ENCODE data around the gene SFXN5. TPM values are rescaled to one million over a fixed set of nuclear protein-coding genes. Genes with fewer than 3 reads are reported as not detected.
A peak's percentile ranks its signal among the peaks of the same experiment; 100 is the strongest.

SFXN5 gene
- total RNA-seq, 1 donor from 2014 or later, result 13.1 TPM

DNA sequence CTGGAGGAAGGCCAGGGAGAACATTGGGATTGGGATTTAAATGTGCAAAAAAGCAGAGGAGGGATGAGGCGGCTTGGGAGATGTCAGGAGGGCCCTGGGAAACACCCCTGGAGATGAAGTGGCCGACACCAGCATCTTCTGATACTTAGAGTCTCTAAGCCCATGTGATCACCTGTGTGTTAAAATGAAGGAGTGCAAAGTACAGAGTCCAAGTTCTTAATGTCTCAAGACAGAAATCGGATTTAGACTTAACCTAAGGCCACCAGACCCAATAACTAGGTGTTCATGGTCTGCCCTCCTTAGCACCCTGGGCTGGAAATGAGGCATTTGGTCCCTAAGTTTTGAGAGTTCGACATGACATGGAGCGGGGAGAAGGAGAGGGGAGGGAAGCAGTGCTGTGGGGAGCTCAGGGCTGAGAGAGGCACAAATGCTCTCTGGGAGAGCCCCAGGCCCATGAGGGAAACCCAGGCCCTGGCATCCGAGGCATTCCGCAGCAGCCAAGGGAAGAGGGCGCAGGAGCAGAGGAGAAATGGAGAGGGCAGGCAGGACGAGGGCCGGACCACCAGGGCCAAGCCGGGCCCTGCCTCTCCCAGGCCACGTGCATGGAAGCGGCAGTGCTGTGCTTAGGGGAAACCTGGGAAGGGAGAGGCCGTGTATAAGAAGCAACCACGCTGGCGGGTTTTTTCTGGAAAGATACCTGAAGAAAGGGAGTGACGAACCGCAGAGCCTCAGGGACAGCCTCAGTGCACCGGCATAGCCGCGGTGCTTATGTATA lies 63.3 kb downstream of the SFXN5 start:
- Histone ChIP-seq H3K27me3 (no peaks in the 10 kb centered on the region), H3K9me3 (no peaks in the 10 kb centered on the region), H3K36me3 (no peaks in the 10 kb centered on the region), H3K4me1 (no peaks in the 10 kb centered on the region), H3K27ac (no peak overlapping the region), H3K4me3 (no peak overlapping the region)
- peak; percentile 45 for DNase-seq
- no peak for TF ChIP-seq CTCF (IDR thresholded peaks at IDR 0.05)
- intact Hi-C loops (cut with DNase I), result no loop called here
- ATAC-seq, result no peak

- H3K27ac ChIP-seq, result no peak overlapping the region
- H3K4me1 ChIP-seq, result no peaks in the 10 kb centered on the region
- intact Hi-C loops (cut with DNase I), result no loop called here
- DNase-seq (no peak), ATAC-seq (no peak)
- H3K4me3 ChIP-seq, result no peak overlapping the region
- H3K27me3 ChIP-seq, result no peaks in the 10 kb centered on the region
- H3K36me3 ChIP-seq, result no peaks in the 10 kb centered on the region
- H3K9me3 ChIP-seq, result no peaks in the 10 kb centered on the region
- TF ChIP-seq CTCF (IDR thresholded peaks at IDR 0.05), result no peak
Measured at GRCh38 chr2:73006969-73007710, 64.4 kb downstream of the SFXN5 start.

DNA sequence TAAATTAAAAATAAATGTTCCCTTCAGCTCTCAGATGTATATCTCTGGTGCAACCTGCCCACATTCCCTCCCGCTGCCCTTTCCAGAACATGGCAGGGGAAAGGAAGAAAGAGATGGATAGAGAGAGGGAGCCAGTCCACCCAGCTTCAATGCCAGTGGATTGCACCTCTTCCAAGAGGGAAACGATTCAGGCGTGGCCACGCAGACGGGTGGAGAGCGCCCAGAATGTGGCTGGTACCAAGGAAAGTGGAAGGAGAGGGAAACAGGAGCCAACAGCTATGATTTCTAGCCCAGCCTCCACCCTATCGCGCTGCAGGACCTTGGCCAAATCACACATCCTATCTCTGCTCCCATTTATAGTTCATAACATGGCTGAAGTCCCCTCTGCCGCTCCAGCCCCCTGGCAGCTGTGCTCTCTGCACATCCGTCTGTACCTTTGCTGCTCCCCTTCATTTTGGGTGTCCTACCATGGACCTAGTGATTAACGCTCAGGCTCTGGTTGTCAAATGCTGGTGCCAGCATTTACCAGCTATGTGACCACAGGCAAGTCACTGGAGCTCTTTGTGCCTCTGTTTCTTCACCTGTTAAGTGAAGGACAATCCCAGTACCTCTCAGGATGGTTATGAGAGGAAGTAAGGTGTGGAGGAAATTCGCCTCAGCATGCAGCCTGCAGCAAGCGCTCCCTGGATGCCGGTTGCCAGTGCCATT lies 66.5 kb downstream of the SFXN5 start:
- ATAC-seq, result no peak
- intact Hi-C loops (cut with DNase I), result no loop called here
- Histone ChIP-seq H3K4me1 (no peaks in the 10 kb centered on the region), H3K27ac (no peak overlapping the region), H3K27me3 (no peaks in the 10 kb centered on the region), H3K36me3 (no peaks in the 10 kb centered on the region), H3K9me3 (no peaks in the 10 kb centered on the region), H3K4me3 (no peak overlapping the region)
- TF ChIP-seq CTCF (IDR thresholded peaks at IDR 0.05), result no peak
- no peak for DNase-seq

DNA sequence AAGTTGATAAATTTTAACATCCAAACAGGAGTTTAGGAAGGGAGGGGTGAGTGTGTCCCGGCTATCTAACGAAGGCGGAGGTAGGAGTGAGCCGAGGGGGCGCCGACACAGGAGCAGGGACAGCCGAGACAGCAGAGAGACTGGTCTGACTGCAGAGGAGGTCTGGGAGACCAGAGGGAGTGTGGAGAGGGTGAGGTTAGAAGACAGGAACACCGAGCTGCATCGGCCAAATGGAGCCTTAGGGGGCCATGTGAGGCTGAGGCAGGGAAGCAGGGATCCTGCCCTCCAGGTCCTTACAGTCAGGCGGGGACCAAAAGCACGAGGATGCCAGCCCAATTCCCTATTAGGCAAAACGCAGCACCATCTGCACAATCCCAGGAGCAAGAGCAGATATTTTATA lies 67.0 kb downstream of the SFXN5 start:
- Histone ChIP-seq H3K36me3 (no peaks in the 10 kb centered on the region), H3K4me3 (no peak overlapping the region), H3K27me3 (no peaks in the 10 kb centered on the region), H3K27ac (no peak overlapping the region), H3K4me1 (no peaks in the 10 kb centered on the region), H3K9me3 (no peaks in the 10 kb centered on the region)
- ATAC-seq (no peak), DNase-seq (peak; percentile 40)
- TF ChIP-seq CTCF (IDR thresholded peaks at IDR 0.05), result no peak
- intact Hi-C loops (cut with DNase I), result no loop called here

GRCh38 chr2:73003027-73003426 lies 68.5 kb downstream of the SFXN5 start:
- Histone ChIP-seq H3K36me3 (no peaks in the 10 kb centered on the region), H3K4me3 (no peak overlapping the region), H3K4me1 (no peaks in the 10 kb centered on the region), H3K9me3 (no peaks in the 10 kb centered on the region), H3K27me3 (no peaks in the 10 kb centered on the region), H3K27ac (no peak overlapping the region)
- intact Hi-C loops (cut with DNase I), result no loop called here
- no peak for DNase-seq
- ATAC-seq, result no peak
- TF ChIP-seq CTCF (IDR thresholded peaks at IDR 0.05), result no peak
